ENCODE results near the gene RFC5.

Gene RFC5

DNA sequence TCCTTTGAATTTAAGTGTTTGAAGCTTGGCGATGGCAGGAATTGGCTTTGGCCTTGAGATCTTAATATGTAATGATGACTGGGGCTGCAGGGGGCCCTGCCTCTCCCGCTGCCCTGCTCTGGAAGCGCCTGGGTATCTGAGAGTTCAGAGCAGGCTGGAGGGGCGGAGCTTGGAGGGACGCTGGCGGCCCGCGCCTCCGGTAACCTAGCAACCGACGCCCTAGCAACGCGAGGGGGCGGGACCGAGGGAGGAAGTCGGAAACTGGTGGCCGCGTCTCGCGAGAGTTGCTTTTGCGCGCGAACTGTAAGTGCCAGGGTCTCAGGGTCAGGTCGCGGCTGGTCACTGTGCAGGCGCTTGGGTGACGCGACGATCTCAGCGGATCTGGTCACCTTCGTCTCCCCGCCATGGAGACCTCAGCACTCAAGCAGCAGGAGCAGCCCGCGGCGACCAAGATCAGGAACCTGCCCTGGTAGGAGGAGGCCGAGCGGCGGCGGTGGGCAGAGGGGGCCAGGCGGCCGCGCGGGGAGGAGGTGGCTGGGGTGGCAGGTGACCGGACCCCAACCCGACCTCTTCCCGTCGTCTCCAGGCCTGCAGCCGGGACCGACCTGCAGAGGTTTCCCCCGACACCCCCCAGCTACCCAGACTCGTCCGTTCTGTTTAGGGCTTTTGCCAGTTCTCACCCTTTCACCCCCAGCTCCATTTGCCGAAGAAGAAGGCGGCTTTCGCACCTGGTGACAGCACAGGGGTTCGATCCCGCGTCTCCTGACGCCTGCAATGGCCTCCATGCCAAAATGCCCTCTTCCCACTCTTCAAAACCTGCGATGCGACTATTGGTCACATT is at the start of gene RFC5:
Gene RFC5 (plus strand): TSS at position 280 of the 841 bp plus-strand sequence. CDS start 125 bp downstream, at position 405.
- DNase-seq (ENCODE audit: low spot score in 2 of 2) (peak; percentile 97 to 99), ATAC-seq (peak; percentile 97)
- Mint-ChIP-seq H3K4me1 (peaks cover 14% of the 10 kb centered on the region), H3K9me3 (no peaks in the 10 kb centered on the region), H3K27ac (peak within 1 kb of the TSS; percentile 96), H3K4me3 (peak within 1 kb of the TSS; percentile 88), H3K36me3 (peaks cover 63% of the 10 kb centered on the region)

DNA sequence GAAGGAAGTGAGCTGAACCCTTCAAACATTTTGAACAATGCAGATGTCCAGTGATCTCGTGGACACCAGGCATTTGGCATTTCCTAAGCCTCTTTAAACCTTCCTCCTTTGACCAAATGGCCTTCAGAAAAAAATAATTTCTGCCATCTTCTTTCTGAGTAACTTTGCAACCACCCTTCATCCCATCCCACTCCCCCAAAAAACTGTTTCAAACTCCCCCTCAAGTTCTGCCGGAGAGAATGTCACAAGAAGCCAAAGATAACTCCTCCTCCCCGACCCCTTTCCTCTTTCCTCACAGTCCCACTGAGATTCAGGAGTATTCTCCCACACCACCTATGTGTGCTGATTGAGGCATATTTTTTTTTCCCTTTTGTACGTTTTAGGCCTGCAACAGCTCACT is 49.5 kb upstream of the RFC5 start:
- Mint-ChIP-seq H3K4me3 (peak overlapping the region; percentile 14), H3K27ac (no peak overlapping the region), H3K36me3 (no peaks in the 10 kb centered on the region), H3K9me3 (peaks cover 9% of the 10 kb centered on the region), H3K4me1 (peaks cover 17% of the 10 kb centered on the region)
- DNase-seq (ENCODE audit: low spot score in 2 of 2) (no peak), ATAC-seq (no peak)

- Mint-ChIP-seq H3K27ac (no peak overlapping the region), H3K4me3 (peak overlapping the region; percentile 14), H3K4me1 (peaks cover 17% of the 10 kb centered on the region), H3K36me3 (no peaks in the 10 kb centered on the region), H3K9me3 (peaks cover 10% of the 10 kb centered on the region)
- DNase-seq (ENCODE audit: low spot score in 2 of 2) (no peak), ATAC-seq (no peak)
Observed at GRCh38 chr12:117967512-117967911, 49.0 kb upstream of the RFC5 start.

GRCh38 chr12:117968151-117968789 is 48.2 kb upstream of the RFC5 start:
- DNase-seq (ENCODE audit: low spot score in 2 of 2) (no peak), ATAC-seq (no peak)
- Mint-ChIP-seq H3K9me3 (peaks cover 10% of the 10 kb centered on the region), H3K4me1 (peaks cover 17% of the 10 kb centered on the region), H3K27ac (no peak overlapping the region), H3K36me3 (no peaks in the 10 kb centered on the region), H3K4me3 (peak overlapping the region; percentile 77)

DNA sequence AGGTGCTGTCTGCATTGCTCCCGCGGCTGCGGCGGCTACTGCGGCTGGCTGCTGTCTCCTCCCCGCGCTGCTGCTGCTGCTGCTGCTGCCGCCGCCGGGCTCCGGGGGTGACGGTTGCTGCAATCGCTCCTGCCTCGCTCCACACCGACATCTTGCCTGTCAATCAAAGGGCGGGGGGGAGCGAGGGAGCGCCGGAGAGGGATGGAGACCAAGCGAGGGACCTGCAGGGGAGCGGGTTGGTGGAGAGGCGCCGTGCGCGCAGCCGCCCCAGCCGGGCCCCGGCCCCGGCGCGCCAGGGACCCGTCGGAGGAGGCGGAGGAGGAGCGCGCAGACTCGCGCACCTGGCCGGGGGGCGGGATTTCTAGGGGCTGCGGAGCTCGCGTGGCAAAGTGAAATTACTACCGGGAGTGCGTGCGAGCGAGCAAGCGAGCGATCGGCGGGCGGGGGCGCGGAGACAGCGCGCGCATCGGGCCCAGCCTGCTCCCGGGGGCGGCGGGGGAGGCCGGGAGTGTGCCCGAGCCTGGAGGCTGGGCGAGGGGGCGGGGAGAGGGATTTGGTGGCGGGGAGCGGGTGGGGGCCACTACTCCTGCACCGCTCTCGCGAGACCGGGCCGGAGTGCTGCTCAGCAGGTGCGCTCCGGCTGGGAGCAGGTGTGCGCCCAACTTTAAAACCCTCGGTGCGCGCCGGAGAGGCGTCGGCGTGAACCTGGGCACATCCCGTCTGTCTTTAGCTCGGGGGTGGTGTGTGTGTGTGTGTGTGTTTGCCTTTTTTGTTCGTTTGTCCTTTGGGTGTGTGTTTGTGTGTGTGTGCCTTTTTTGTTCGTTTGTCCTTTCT is 47.5 kb upstream of the RFC5 start, which contains the start of gene KSR2:
Gene KSR2 (minus strand): TSS at position 165 of the 834 bp plus-strand sequence. CDS start 735 bp downstream, outside the sequence.
- ATAC-seq (peak; percentile 81), DNase-seq (ENCODE audit: low spot score in 2 of 2) (peak; percentile 26 to 65)
- Mint-ChIP-seq H3K27ac (no peak within 1 kb of the TSS), H3K4me3 (peak within 1 kb of the TSS; percentile 77), H3K9me3 (peaks cover 10% of the 10 kb centered on the region), H3K4me1 (peaks cover 17% of the 10 kb centered on the region), H3K36me3 (no peaks in the 10 kb centered on the region)

GRCh38 chr12:117970334-117970733 is 46.2 kb upstream of the RFC5 start:
- Mint-ChIP-seq H3K36me3 (no peaks in the 10 kb centered on the region), H3K4me3 (no peak overlapping the region), H3K4me1 (peaks cover 17% of the 10 kb centered on the region), H3K27ac (no peak overlapping the region), H3K9me3 (peaks cover 10% of the 10 kb centered on the region)
- ATAC-seq (no peak), DNase-seq (ENCODE audit: low spot score in 2 of 2) (no peak)

GRCh38 chr12:117972301-117972700 is 44.2 kb upstream of the RFC5 start:
- no peak for ATAC-seq
- Mint-ChIP-seq H3K9me3 (peaks cover 10% of the 10 kb centered on the region), H3K4me1 (peaks cover 17% of the 10 kb centered on the region), H3K27ac (no peak overlapping the region), H3K36me3 (no peaks in the 10 kb centered on the region), H3K4me3 (no peak overlapping the region)
- DNase-seq (ENCODE audit: low spot score in 2 of 2) = no peak

DNA sequence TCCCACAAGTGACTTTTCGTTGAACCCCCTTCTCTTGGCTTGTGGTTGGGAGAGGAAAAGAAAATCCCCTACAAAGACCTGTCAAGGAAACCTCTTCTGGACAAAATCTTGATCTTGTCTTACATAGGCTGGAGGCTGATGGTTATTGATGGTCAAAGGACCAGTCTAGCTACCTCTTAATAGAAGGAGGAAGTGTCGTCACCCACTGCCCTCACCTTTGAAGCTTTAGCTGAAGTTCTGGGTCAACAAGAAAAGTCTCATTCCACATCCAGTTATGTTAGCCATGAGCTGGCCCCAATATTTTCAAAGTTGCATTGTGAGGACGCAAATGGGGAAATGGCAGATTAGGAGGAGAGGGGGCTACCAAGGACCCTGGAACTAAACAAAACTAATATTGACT is 41.5 kb upstream of the RFC5 start:
- peaks cover 10% of the 10 kb centered on the region for H3K9me3 Mint-ChIP-seq
- H3K36me3 Mint-ChIP-seq = no peaks in the 10 kb centered on the region
- ATAC-seq = no peak
- H3K27ac Mint-ChIP-seq = no peak overlapping the region
- no peaks in the 10 kb centered on the region for H3K4me1 Mint-ChIP-seq
- H3K4me3 Mint-ChIP-seq = no peak overlapping the region
- no peak for DNase-seq (ENCODE audit: low spot score in 2 of 2)

GRCh38 chr12:117977373-117977772 is 39.1 kb upstream of the RFC5 start:
- ATAC-seq = no peak
- H3K4me1 Mint-ChIP-seq = peaks cover 5% of the 10 kb centered on the region
- H3K27ac Mint-ChIP-seq = no peak overlapping the region

DNA sequence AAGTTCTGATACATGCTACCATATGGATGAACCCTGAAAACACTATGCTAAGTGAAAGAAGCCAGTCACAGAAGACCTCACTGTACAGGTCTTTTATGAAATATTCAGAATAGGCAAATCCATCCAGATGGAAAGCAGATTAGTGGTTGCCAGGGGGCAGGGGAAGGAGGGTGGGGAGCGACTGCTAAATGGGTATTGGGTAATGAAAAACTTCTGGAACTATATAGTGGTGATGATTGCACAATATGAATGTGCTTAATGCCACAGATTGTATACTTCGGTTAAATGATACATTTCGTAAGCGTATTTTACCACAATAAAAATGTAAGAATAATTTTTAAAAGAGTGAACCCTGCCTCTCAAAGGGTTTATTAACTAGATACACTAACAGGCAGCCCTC is 35.9 kb upstream of the RFC5 start:
- DNase-seq (ENCODE audit: low spot score in 2 of 2) = no peak
- peak overlapping the region; percentile 60 for H3K27ac Mint-ChIP-seq
- H3K4me3 Mint-ChIP-seq = peak overlapping the region; percentile 41
- H3K9me3 Mint-ChIP-seq = no peaks in the 10 kb centered on the region
- no peak for ATAC-seq
- peaks cover 5% of the 10 kb centered on the region for H3K4me1 Mint-ChIP-seq
- H3K36me3 Mint-ChIP-seq = no peaks in the 10 kb centered on the region

More at GRCh38 chr12:117977373-117977772, 39.1 kb upstream of the RFC5 start:
- no peak for DNase-seq (ENCODE audit: low spot score in 2 of 2)
- Mint-ChIP-seq H3K36me3 (no peaks in the 10 kb centered on the region), H3K4me3 (no peak overlapping the region), H3K9me3 (no peaks in the 10 kb centered on the region)

DNA sequence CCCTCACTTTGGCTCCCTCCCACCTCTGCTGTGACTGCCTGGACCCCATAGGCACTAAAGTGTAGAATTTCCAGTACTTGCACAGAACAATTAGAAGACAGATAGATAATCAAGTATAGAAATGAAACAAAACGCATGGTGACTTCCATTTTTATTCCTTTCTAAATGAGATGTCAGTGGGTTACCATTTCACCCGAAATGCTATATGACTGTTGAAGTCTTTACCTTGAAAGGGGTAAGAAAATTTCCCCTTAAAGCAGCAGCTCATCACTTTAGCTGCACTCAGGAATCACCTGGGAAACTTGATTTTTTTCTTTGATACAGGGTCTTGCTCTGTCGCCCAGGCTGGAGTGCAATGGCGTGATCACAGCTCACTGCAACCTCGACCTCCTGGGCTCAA is 35.2 kb upstream of the RFC5 start:
- DNase-seq (ENCODE audit: low spot score in 2 of 2) (no peak), ATAC-seq (peak; percentile 58)
- Mint-ChIP-seq H3K27ac (peak overlapping the region; percentile 60), H3K36me3 (no peaks in the 10 kb centered on the region), H3K9me3 (no peaks in the 10 kb centered on the region), H3K4me3 (peak overlapping the region; percentile 41), H3K4me1 (peaks cover 5% of the 10 kb centered on the region)

DNA sequence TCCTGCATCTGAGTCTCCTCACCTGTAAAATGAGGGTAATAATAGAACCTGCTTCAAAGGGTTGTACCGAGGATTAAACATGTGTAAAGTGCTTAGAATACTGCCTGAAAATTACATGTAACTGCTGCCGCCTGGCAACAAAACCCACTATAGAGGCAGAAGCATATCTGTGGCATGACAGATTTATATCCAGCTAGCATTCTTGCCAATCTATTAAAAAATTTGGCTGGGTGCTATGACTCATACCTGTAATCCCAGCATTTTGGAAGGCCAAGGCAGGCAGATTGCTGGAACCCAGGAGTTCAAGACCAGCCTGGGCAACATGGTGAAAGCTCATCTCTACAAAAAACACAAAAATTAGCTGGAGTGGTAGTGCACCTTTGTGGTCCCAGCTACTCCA is 31.3 kb upstream of the RFC5 start:
- Mint-ChIP-seq H3K4me3 (no peak overlapping the region), H3K9me3 (peaks cover 2% of the 10 kb centered on the region), H3K36me3 (no peaks in the 10 kb centered on the region), H3K27ac (no peak overlapping the region), H3K4me1 (peaks cover 5% of the 10 kb centered on the region)
- DNase-seq (ENCODE audit: low spot score in 2 of 2) (no peak), ATAC-seq (no peak)

DNA sequence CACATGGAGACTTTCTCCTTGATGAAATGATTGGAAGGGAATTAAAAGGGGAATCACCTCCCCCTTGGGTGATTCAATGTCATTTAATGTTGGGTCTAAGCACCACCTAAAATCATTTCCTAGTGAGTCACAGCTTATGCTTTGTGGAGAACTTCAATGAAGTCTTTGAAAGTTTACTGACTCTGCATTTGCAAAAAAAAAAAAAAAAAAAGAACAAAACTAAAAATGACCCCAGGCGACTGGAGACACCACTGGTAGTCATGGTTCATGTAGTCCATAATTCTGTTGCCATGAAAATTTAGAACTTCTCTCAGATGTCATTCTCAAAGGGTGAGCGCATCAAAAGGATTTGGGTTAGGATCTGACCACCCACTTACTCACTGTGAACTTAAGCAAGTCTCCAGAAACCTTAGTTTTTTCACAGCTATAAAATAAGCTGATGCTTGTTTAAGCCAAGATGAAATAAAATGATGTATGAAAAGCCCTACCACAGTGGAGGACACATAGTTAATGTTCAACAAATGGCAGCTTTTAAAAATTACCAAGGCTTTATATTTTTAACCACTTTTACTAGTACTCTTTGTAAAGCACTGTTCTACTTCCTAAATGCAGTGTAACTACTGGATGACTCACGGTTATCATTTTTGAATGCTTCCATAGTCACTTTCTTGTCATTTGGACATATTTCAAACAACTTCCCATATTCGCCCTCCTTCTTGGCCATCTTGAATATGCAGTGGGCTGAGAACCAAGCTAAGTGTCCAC is 29.6 kb upstream of the RFC5 start:
- ATAC-seq (peak; percentile 68), DNase-seq (ENCODE audit: low spot score in 2 of 2) (no peak)
- Mint-ChIP-seq H3K36me3 (no peaks in the 10 kb centered on the region), H3K4me3 (no peak overlapping the region), H3K9me3 (peaks cover 5% of the 10 kb centered on the region), H3K4me1 (no peaks in the 10 kb centered on the region), H3K27ac (no peak overlapping the region)

GRCh38 chr12:117994551-117995438 is 21.7 kb upstream of the RFC5 start:
- Mint-ChIP-seq H3K27ac (no peak overlapping the region), H3K36me3 (no peaks in the 10 kb centered on the region), H3K4me1 (peaks cover 6% of the 10 kb centered on the region), H3K9me3 (peaks cover 9% of the 10 kb centered on the region), H3K4me3 (no peak overlapping the region)
- ATAC-seq = peak; percentile 86
- DNase-seq (ENCODE audit: low spot score in 2 of 2) = no peak
